Thyroid gland (tissue), 4 donors: ENCODE data around the gene NRDC.

Source experiments
- POLR2A ChIP-seq, 2 donors: fragments of 450-650 bp; IDR thresholded peaks; one replicate each; pipeline ENCODE4 v1.6.1; 2017; ENCODE audit warnings: antibody characterized with exemption in 2 of 2, mild to moderate bottlenecking in 2 of 2, moderate library complexity in 1 of 2
- TF ChIP-seq, protein P1 (sequence below), 6 experiments: fragments of 200-600 bp in 3 of 6; fragments of 450-650 bp in 3 of 6; sonication (generic) in 3 of 6; IDR thresholded peaks; one replicate each; pipeline ENCODE4 v1.5.1; 2016 to 2019; ENCODE audit warnings: antibody characterized with exemption in 6 of 6, mild to moderate bottlenecking in 2 of 6, inconsistent platforms in 1 of 6, moderate library complexity in 1 of 6

DNA sequence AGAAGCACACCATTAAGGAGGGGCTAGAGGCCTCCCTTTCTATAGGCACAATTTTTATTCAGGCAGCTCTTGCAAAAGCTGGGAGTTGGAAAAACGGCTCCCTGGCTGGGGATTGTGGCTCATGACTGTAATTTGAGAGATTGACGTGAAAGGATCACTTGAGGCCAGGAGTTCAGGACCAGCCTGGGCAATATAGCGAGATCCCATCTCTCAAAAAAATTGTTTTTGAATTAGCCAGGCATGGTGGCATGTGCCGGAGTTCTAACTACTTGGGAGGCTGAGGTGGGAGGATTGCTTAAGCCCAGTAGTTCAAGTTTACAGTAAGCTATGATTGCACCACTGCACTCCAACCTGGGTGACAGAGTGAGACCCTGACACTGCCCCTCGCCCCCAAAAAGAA, 23.9 kb upstream of the NRDC start:
- TF ChIP-seq POLR2A (IDR thresholded peaks at IDR 0.05): no peak
- TF ChIP-seq, protein P1, sequence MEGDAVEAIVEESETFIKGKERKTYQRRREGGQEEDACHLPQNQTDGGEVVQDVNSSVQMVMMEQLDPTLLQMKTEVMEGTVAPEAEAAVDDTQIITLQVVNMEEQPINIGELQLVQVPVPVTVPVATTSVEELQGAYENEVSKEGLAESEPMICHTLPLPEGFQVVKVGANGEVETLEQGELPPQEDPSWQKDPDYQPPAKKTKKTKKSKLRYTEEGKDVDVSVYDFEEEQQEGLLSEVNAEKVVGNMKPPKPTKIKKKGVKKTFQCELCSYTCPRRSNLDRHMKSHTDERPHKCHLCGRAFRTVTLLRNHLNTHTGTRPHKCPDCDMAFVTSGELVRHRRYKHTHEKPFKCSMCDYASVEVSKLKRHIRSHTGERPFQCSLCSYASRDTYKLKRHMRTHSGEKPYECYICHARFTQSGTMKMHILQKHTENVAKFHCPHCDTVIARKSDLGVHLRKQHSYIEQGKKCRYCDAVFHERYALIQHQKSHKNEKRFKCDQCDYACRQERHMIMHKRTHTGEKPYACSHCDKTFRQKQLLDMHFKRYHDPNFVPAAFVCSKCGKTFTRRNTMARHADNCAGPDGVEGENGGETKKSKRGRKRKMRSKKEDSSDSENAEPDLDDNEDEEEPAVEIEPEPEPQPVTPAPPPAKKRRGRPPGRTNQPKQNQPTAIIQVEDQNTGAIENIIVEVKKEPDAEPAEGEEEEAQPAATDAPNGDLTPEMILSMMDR (IDR thresholded peaks at IDR 0.05): no peak
